A549 (cell line): ENCODE measurements around the gene LRRC1. TPM values are rescaled to one million over a fixed set of nuclear protein-coding genes. Genes with fewer than 3 reads are reported as not detected.

Experiments
- ATAC-seq, 2 experiments: fragments of 200-7000 bp in 1 of 2; fragments of >200 bp in 1 of 2; cut with Nextera tagmentation in 1 of 2; cut with Tn5 transposase in 1 of 2; 3 replicates each; pipeline versions ENCODE4 v1.8.0 to v1.9.1; 2018 to 2020; ENCODE audit warnings: mild to moderate bottlenecking in 1 of 2, moderate library complexity in 1 of 2
- CTCF ChIA-PET: fragments of 300-600 bp; sonication (Branson Sonifier 250); formaldehyde crosslinking; extraction: SDS; loops from one replicate; lab custom pipeline; 2021; ENCODE audit warnings: antibody characterized with exemption, inconsistent platforms; lab: Yijun Ruan, JAX
- POLR2A ChIA-PET: fragments of 350-600 bp; formaldehyde crosslinking; extraction: SDS; loops from one replicate; lab custom pipeline; 2021; ENCODE audit warnings: antibody characterized with exemption, inconsistent platforms; lab: Yijun Ruan, JAX
- DNase-seq, 2 experiments: peaks; one replicate each; pipeline versions ENCODE4 v3.0.0 to v3.0.0-alpha.2; 2011 to 2016; ENCODE audit warnings: low read depth in 1 of 2, low spot score in 1 of 2
- FAIRE-seq: peaks from 2 replicates; lab custom pipeline; 2011; peaks lifted over from hg19 to GRCh38; lab: Jason Lieb, UNC
- H3K27ac ChIP-seq, 2 experiments: fragments of >200 bp; sonication (Bioruptor Twin); formaldehyde crosslinking; 3 replicates each; pipeline ENCODE4 v1.5.1; 2016 to 2017
- H3K4me1 ChIP-seq: fragments of >200 bp; sonication (Bioruptor Twin); formaldehyde crosslinking; 3 replicates; pipeline ENCODE4 v1.6.1; 2016
- H3K4me2 ChIP-seq: fragments of >200 bp; sonication (Bioruptor Twin); formaldehyde crosslinking; 3 replicates; pipeline ENCODE4 v1.6.1; 2016
- H3K4me3 ChIP-seq: fragments of >200 bp; sonication (Bioruptor Twin); formaldehyde crosslinking; 3 replicates; pipeline ENCODE4 v1.5.1; 2016
- H3K9me3 ChIP-seq: fragments of >200 bp; sonication (Bioruptor Twin); formaldehyde crosslinking; 3 replicates; pipeline ENCODE4 v1.6.1; 2016
- CBX2 ChIP-seq: fragments of 200-600 bp; sonication (generic); IDR thresholded peaks from 2 replicates; pipeline ENCODE4 v1.6.1; 2016; ENCODE audit warnings: low read depth, mild to moderate bottlenecking, borderline replicate concordance
- CBX8 ChIP-seq: fragments of 200-600 bp; sonication (generic); IDR thresholded peaks from 2 replicates; pipeline ENCODE4 v1.6.1; 2016
- CEBPB ChIP-seq, 2 experiments: fragments of >200 bp in 1 of 2; sonication (Bioruptor Twin) in 1 of 2; formaldehyde crosslinking in 1 of 2; IDR thresholded peaks; 2 replicates each; pipeline ENCODE4 v1.6.1; 2012 to 2016
- HOXA7 ChIP-seq: fragments of 250-450 bp; sonication (Bioruptor Pico); IDR thresholded peaks from 2 replicates; pipeline ENCODE4 v1.5.0; 2020; ENCODE audit warnings: mild to moderate bottlenecking, moderate library complexity
- JUN ChIP-seq, 2 experiments: fragments of >200 bp; sonication (Bioruptor Twin); formaldehyde crosslinking; IDR thresholded peaks; 2 replicates in 1 of 2; 3 replicates in 1 of 2; pipeline ENCODE4 v1.6.1; 2016 to 2017
- MAFK ChIP-seq: fragments of 450-650 bp; IDR thresholded peaks from 2 replicates; pipeline ENCODE4 v1.6.1; 2014; ENCODE audit not compliant: partially characterized antibody
- NFE2L2 ChIP-seq: fragments of 150-350 bp; conservative IDR thresholded peaks from 2 replicates; pipeline ENCODE4 v1.6.1; 2014; ENCODE audit warnings: low read length
- NPAS2 ChIP-seq: fragments of 250-450 bp; sonication (Bioruptor Pico); IDR thresholded peaks from 2 replicates; pipeline ENCODE4 v1.8.0; 2022; ENCODE audit warnings: mild to moderate bottlenecking, moderate library complexity, borderline replicate concordance
- PHF8 ChIP-seq: fragments of 200-600 bp; sonication (generic); IDR thresholded peaks from 2 replicates; pipeline ENCODE4 v1.6.1; 2016; ENCODE audit warnings: low read depth, mild to moderate bottlenecking, antibody characterized with exemption, moderate library complexity, borderline replicate concordance
- RAD21 ChIP-seq, 2 experiments: fragments of >200 bp in 1 of 2; sonication (Bioruptor Twin) in 1 of 2; formaldehyde crosslinking in 1 of 2; IDR thresholded peaks in 1 of 2; conservative IDR thresholded peaks in 1 of 2; 2 replicates in 1 of 2; 3 replicates in 1 of 2; pipeline ENCODE4 v1.6.1; 2012 to 2018; ENCODE audit warnings: inconsistent platforms in 1 of 2
- RARB ChIP-seq: fragments of 250-450 bp; sonication (Bioruptor Pico); IDR thresholded peaks from 2 replicates; pipeline ENCODE4 v1.8.0; 2021; ENCODE audit warnings: mild to moderate bottlenecking, moderate library complexity
- RFX5 ChIP-seq: fragments of 450-650 bp; IDR thresholded peaks from 2 replicates; pipeline ENCODE4 v1.7.1; 2014; ENCODE audit warnings: antibody characterized with exemption, mild to moderate bottlenecking, moderate library complexity
- SMC3 ChIP-seq: fragments of >200 bp; sonication (Bioruptor Twin); formaldehyde crosslinking; IDR thresholded peaks from 3 replicates; pipeline ENCODE4 v1.6.1; 2018; ENCODE audit warnings: inconsistent platforms
- SREBF2 ChIP-seq: fragments of 450-650 bp; IDR thresholded peaks from 2 replicates; pipeline ENCODE4 v1.6.1; 2014; ENCODE audit warnings: mild to moderate bottlenecking, moderate library complexity
- TP53 ChIP-seq: fragments of 250-450 bp; sonication (Bioruptor Pico); IDR thresholded peaks from 2 replicates; pipeline ENCODE4 v1.5.0; 2021; ENCODE audit warnings: mild to moderate bottlenecking, moderate library complexity
- ZC3H11A ChIP-seq: fragments of 450-650 bp; IDR thresholded peaks from 2 replicates; pipeline ENCODE4 v1.6.1; 2014; ENCODE audit warnings: antibody characterized with exemption, mild to moderate bottlenecking
- ZFP36 ChIP-seq: fragments of 450-650 bp; IDR thresholded peaks from 2 replicates; pipeline ENCODE4 v1.6.1; 2014; ENCODE audit warnings: borderline replicate concordance; ENCODE audit not compliant: partially characterized antibody
- ZSCAN20 ChIP-seq: fragments of 250-450 bp; sonication (Bioruptor Pico); IDR thresholded peaks from 2 replicates; pipeline ENCODE4 v1.8.0; 2022; ENCODE audit warnings: mild to moderate bottlenecking, moderate library complexity
- WGBS: methylation state at CpG from one replicate; pipeline ENCODE4 v1.1.6; 2017; ENCODE audit errors: missing lambda C conversion rate; 5-methylcytosine and 5-hydroxymethylcytosine counted together
- polyA plus RNA-seq, 4 experiments: library from polyadenylated mRNA; depleted of rRNA in 3 of 4; stranded (reverse); fragments of >200 nt; fragmentation: RNase III in 1 of 4; extraction: RNeasy Plus Mini Kit Qiagen cat#74134 plus additional on column Dnase treatment in 1 of 4; gene quantifications; 2 replicates in 3 of 4; 3 replicates in 1 of 4; pipeline ENCODE4 v1.2.3, GENCODE V29; 2011 to 2017
- TF ChIP-seq, protein P1 (sequence below): fragments of 200-600 bp; sonication (generic); IDR thresholded peaks from 2 replicates; pipeline ENCODE4 v1.6.1; 2016; ENCODE audit warnings: antibody characterized with exemption, mild to moderate bottlenecking, moderate library complexity
- TF ChIP-seq, protein P2 (sequence below): fragments of >200 bp; sonication (Bioruptor Twin); formaldehyde crosslinking; IDR thresholded peaks from 2 replicates; pipeline ENCODE4 v1.6.1; 2016
- TF ChIP-seq, protein P3 (sequence below): IDR thresholded peaks from 2 replicates; pipeline ENCODE4 v1.6.1; 2012
- TF ChIP-seq, protein P4 (sequence below): fragments of >200 bp; sonication (Bioruptor Twin); formaldehyde crosslinking; IDR thresholded peaks from 3 replicates; pipeline ENCODE4 v1.6.1; 2016

The LRRC1 gene
- polyA plus RNA-seq, 2 of the 4 experiments (the other 2 are of a cell fraction) = 5.2 to 8.0 TPM

DNA sequence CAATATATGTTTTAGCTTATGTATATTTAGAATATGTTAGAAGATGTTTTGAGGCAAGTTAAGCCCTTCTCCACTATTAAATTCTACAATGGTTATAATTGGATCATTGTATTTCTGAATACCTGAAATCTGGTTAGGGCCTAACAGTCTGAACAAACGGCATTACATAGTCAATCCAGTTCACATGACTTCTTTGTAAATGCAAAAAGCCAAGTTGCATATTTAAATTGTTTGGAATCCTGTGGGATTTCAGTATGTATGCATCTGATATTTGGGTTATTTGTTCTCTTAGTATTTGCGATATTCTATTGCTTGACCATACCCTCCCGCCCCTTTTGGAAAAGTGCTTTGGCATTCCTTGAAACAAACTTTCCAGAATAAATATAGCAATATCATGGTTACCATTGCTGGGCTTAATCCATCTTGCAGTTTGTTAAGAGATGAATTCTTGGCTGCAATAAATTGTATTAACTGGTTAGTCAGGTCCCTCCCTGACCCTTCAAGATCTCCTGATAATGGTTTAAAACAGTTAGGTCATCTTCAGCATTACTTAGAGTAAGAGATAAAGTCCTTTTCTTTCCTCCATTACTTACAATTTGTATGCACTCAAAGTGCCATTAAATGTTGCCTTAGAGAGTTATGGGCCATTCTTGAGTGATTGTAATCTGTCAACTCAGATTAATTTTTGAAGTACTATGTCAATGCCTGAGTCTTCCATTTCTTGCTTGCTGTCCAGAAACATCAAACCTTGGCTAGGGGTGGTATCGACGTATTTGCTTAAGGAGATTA is 36.5 kb downstream of the LRRC1 start:
- no peak for DNase-seq
- no peak overlapping the region for H3K4me3 ChIP-seq
- no peaks in the 10 kb centered on the region for H3K9me3 ChIP-seq
- TF ChIP-seq ZSCAN20 (CRISPR knock-in tag) (no peak), JUN (IDR thresholded peaks at IDR 0.05) (no peak), ZFP36 (no peak), SMC3 (no peak), RFX5 (no peak)
- TF ChIP-seq, protein P1, sequence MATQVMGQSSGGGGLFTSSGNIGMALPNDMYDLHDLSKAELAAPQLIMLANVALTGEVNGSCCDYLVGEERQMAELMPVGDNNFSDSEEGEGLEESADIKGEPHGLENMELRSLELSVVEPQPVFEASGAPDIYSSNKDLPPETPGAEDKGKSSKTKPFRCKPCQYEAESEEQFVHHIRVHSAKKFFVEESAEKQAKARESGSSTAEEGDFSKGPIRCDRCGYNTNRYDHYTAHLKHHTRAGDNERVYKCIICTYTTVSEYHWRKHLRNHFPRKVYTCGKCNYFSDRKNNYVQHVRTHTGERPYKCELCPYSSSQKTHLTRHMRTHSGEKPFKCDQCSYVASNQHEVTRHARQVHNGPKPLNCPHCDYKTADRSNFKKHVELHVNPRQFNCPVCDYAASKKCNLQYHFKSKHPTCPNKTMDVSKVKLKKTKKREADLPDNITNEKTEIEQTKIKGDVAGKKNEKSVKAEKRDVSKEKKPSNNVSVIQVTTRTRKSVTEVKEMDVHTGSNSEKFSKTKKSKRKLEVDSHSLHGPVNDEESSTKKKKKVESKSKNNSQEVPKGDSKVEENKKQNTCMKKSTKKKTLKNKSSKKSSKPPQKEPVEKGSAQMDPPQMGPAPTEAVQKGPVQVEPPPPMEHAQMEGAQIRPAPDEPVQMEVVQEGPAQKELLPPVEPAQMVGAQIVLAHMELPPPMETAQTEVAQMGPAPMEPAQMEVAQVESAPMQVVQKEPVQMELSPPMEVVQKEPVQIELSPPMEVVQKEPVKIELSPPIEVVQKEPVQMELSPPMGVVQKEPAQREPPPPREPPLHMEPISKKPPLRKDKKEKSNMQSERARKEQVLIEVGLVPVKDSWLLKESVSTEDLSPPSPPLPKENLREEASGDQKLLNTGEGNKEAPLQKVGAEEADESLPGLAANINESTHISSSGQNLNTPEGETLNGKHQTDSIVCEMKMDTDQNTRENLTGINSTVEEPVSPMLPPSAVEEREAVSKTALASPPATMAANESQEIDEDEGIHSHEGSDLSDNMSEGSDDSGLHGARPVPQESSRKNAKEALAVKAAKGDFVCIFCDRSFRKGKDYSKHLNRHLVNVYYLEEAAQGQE = no peak
- TF ChIP-seq, protein P2, sequence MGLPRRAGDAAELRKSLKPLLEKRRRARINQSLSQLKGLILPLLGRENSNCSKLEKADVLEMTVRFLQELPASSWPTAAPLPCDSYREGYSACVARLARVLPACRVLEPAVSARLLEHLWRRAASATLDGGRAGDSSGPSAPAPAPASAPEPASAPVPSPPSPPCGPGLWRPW = no peak
- TF ChIP-seq, all 56 proteins: peak for 0
- 88% methylated on average over 5 of the region's 5 CpGs for WGBS
- FAIRE-seq (no peak), ATAC-seq (no peak)
- Histone ChIP-seq H3K4me1 (peaks cover 5% of the 10 kb centered on the region; the same call in 1 of the 3 replicates), H3K4me2 (no peak overlapping the region), H3K27ac (no peak overlapping the region)
- ChIA-PET POLR2A (no interaction called here), CTCF (interaction anchor here (1.0 kb wide), 1 partner anchor 9 kb away, joined by 3 read pairs; no protein-coding TSS in a partner anchor)

DNA sequence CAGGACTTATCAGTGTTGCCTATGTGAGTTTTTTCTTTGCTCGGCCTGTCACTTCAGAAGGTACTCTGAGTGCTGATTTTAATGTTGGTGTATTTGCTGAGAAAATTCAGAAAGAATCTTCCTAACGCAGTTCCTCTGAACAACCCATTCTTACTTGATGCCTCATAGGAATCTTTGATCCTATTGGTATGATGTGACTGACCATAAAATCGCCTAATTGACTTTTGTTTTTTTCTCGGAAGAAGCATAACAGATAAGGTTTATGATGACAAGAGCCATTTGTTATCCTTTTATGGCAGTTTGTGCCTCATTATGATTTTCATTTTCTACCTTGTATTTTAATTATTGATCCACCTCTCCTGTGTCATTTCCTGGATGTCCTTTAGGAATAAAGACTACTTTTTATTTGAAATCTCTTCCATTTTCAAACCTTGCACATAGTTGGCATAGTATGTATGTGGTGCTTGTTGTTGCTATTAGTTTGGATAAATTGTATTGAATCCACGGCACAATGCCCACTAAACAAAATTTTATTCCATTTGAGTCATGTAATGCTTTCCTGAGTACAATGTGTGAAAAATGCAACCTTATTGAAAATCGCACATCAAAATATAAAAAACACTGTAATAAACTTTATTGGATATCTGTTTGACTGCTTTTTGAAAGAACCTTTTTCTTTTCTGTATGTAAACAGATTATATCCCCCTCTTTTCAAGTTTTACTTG is 37.3 kb downstream of the LRRC1 start:
- Histone ChIP-seq H3K4me1 (peaks cover 5% of the 10 kb centered on the region; the same call in 1 of the 3 replicates), H3K27ac (no peak overlapping the region), H3K4me3 (no peak overlapping the region), H3K9me3 (no peaks in the 10 kb centered on the region), H3K4me2 (no peak overlapping the region)
- ATAC-seq (no peak), FAIRE-seq (no peak), DNase-seq (no peak)
- no peak for TF ChIP-seq HOXA7 (CRISPR knock-in tag)
- no peak for TF ChIP-seq SREBF2
- no peak for TF ChIP-seq CEBPB (IDR thresholded peaks at IDR 0.05)
- no peak for TF ChIP-seq RAD21 (conservative IDR thresholded peaks at IDR 0.05 in 1 of 2, IDR thresholded peaks at IDR 0.05 in 1 of 2)
- no peak for TF ChIP-seq ZC3H11A
- no peak for TF ChIP-seq ZSCAN20 (CRISPR knock-in tag)
- TF ChIP-seq NPAS2 (CRISPR knock-in tag) = no peak
- TF ChIP-seq TP53 (CRISPR knock-in tag) = no peak
- no peak for TF ChIP-seq RARB (CRISPR knock-in tag)
- TF ChIP-seq CBX8 = no peak
- TF ChIP-seq PHF8 = no peak
- TF ChIP-seq MAFK = no peak
- TF ChIP-seq JUN (IDR thresholded peaks at IDR 0.05) = no peak
- no peak for TF ChIP-seq SMC3
- TF ChIP-seq, protein P3, sequence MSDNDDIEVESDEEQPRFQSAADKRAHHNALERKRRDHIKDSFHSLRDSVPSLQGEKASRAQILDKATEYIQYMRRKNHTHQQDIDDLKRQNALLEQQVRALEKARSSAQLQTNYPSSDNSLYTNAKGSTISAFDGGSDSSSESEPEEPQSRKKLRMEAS = no peak
- TF ChIP-seq, protein P4, sequence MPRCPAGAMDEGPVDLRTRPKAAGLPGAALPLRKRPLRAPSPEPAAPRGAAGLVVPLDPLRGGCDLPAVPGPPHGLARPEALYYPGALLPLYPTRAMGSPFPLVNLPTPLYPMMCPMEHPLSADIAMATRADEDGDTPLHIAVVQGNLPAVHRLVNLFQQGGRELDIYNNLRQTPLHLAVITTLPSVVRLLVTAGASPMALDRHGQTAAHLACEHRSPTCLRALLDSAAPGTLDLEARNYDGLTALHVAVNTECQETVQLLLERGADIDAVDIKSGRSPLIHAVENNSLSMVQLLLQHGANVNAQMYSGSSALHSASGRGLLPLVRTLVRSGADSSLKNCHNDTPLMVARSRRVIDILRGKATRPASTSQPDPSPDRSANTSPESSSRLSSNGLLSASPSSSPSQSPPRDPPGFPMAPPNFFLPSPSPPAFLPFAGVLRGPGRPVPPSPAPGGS = no peak
- TF ChIP-seq CBX2 = no peak
- no peak for TF ChIP-seq NFE2L2
- ChIA-PET POLR2A (no interaction called here), CTCF (no interaction called here)
- WGBS = 89% methylated on average over 6 of the region's 6 CpGs
